OCI-LY7 (cell line): ENCODE results near the gene GATA3.

Source experiments
- CTCF ChIP-seq: fragments of 200-600 bp; sonication (generic); conservative IDR thresholded peaks from 2 replicates; pipeline ENCODE4 v1.5.1; 2014; ENCODE audit warnings: mild to moderate bottlenecking, antibody characterized with exemption, low read length, moderate library complexity, mixed read lengths
- EZH2phosphoT487 ChIP-seq: fragments of 200-600 bp; sonication (generic); IDR thresholded peaks from 2 replicates; pipeline ENCODE4 v1.6.1; 2018; ENCODE audit warnings: low read depth, borderline replicate concordance, mild to moderate bottlenecking, mixed run types, antibody characterized with exemption, low read length, moderate library complexity, mixed read lengths

- TF ChIP-seq CTCF: no peak
- TF ChIP-seq EZH2phosphoT487: no peak
Observed at GRCh38 chr10:8063935-8064334, 9.4 kb downstream of the GATA3 start.
